Germinal center (tissue), 1 donor: ENCODE data around the gene PIWIL4.
"Not testable (repeated sequence)": the region's sequence is repeated elsewhere in the genome, so short reads cannot be mapped to it uniquely, and the experiment has no call there.

ENCODE experiments used
- DNase-seq: peaks from one replicate; pipeline ENCODE4 v3.0.0; 2012; ENCODE audit warnings: mixed read lengths, low spot score

The PIWIL4 gene

GRCh38 chr11:94638301-94638901 lies 71.2 kb downstream of the PIWIL4 start:
- no peak for DNase-seq

- no peak for DNase-seq
Observed at GRCh38 chr11:94638902-94639373, 71.8 kb downstream of the PIWIL4 start.

GRCh38 chr11:94639901-94640721 lies 72.9 kb downstream of the PIWIL4 start:
- no peak for DNase-seq

GRCh38 chr11:94641167-94641761 lies 74.1 kb downstream of the PIWIL4 start:
- no peak for DNase-seq

GRCh38 chr11:94643186-94643585 lies 76.0 kb downstream of the PIWIL4 start:
- DNase-seq, result not testable (repeated sequence)

GRCh38 chr11:94647926-94648325 lies 80.8 kb downstream of the PIWIL4 start:
- DNase-seq, result no peak

- DNase-seq, result no peak
Observed at GRCh38 chr11:94648789-94649188, 81.6 kb downstream of the PIWIL4 start.

GRCh38 chr11:94649254-94649653 lies 82.1 kb downstream of the PIWIL4 start:
- DNase-seq, result no peak

- no peak for DNase-seq
Observed at GRCh38 chr11:94649964-94650623, 82.9 kb downstream of the PIWIL4 start.

GRCh38 chr11:94650756-94651155 lies 83.6 kb downstream of the PIWIL4 start:
- DNase-seq, result no peak

- DNase-seq, result no peak
Observed at GRCh38 chr11:94652735-94653284, 85.6 kb downstream of the PIWIL4 start.

GRCh38 chr11:94653561-94653960 lies 86.4 kb downstream of the PIWIL4 start:
- no peak for DNase-seq

GRCh38 chr11:94654201-94654600 lies 87.0 kb downstream of the PIWIL4 start:
- no peak for DNase-seq

GRCh38 chr11:94655291-94655690 lies 88.1 kb downstream of the PIWIL4 start:
- DNase-seq, result no peak

- no peak for DNase-seq
Observed at GRCh38 chr11:94655956-94656355, 88.8 kb downstream of the PIWIL4 start.

- no peak for DNase-seq
Observed at GRCh38 chr11:94656968-94657367, 89.8 kb downstream of the PIWIL4 start.

GRCh38 chr11:94657629-94658028 lies 90.5 kb downstream of the PIWIL4 start:
- DNase-seq, result no peak

- DNase-seq, result no peak
Observed at GRCh38 chr11:94658386-94658785, 91.2 kb downstream of the PIWIL4 start.

GRCh38 chr11:94658888-94659287 lies 91.7 kb downstream of the PIWIL4 start:
- no peak for DNase-seq

GRCh38 chr11:94661444-94661843 lies 94.3 kb downstream of the PIWIL4 start:
- DNase-seq, result no peak

GRCh38 chr11:94662065-94662779 lies 95.1 kb downstream of the PIWIL4 start:
- DNase-seq, result no peak
